ENCODE data around the gene STPG1.

DNA sequence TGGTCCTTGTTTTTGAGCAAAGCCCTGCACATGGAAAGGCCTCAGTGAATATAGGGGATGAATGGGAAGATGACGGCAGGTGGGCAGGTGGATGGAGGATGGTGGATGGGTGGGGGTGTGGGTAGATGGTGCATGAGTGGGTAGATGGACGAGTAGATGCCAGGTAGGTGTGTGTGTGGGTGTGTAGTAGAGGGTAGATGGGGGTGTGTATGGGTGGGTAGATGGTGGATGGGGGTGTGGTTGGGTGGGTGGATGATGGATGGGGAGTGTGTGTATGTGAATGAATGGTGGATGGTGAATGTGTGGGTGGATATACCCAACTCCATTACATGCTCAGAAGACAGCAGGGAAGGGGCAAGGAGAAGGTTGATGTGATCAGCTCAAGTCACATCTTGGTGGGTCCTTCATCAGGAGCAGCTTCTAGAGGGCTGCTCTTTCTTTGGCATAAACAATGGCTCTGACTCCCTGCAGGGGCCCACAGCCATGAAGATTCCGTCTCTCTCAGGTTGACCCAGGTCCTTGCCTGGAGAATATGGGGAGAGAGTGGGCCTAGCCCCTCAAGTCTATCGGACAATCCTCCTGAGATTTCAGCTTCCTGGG lies 60.2 kb downstream of the STPG1 start:
- TF ChIP-seq CTCF (IDR thresholded peaks at IDR 0.05) = no peak
- no peak for TF ChIP-seq TEAD4 (CRISPR knock-in tag; IDR thresholded peaks at IDR 0.05)
- no peak for TF ChIP-seq ZNF425 (CRISPR knock-in tag; conservative IDR thresholded peaks at IDR 0.05)
- TF ChIP-seq ZBTB21 (CRISPR knock-in tag; IDR thresholded peaks at IDR 0.05; ENCODE audit: borderline replicate concordance) = no peak
- TF ChIP-seq CREB1 (CRISPR knock-in tag; IDR thresholded peaks at IDR 0.05) = no peak
- TF ChIP-seq, protein P1, sequence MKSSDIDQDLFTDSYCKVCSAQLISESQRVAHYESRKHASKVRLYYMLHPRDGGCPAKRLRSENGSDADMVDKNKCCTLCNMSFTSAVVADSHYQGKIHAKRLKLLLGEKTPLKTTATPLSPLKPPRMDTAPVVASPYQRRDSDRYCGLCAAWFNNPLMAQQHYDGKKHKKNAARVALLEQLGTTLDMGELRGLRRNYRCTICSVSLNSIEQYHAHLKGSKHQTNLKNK (CRISPR knock-in tag; IDR thresholded peaks at IDR 0.05) = no peak
- no peak for TF ChIP-seq USF1 (CRISPR knock-in tag; IDR thresholded peaks at IDR 0.05)
- TF ChIP-seq JUN (CRISPR knock-in tag; IDR thresholded peaks at IDR 0.05) = no peak
- TF ChIP-seq NR1H2 (CRISPR knock-in tag; IDR thresholded peaks at IDR 0.05) = no peak

All from WTC11 (cell line).